ENCODE results near the gene LY6G6D. TPM values are rescaled to one million over a fixed set of nuclear protein-coding genes. Genes with fewer than 3 reads are reported as not detected.

Gene LY6G6D
- total RNA-seq, 1 donor from 2014 or later, result not detected

- H3K9me3 Mint-ChIP-seq (ENCODE audit: unreplicated experiment), result no peaks in the 10 kb centered on the region
- peaks cover 16% of the 10 kb centered on the region for H3K4me1 Mint-ChIP-seq (ENCODE audit: unreplicated experiment)
- DNase-seq (ENCODE audit: extremely low spot score, unreplicated experiment), result no peak
- no peak overlapping the region for H3K27ac Mint-ChIP-seq (ENCODE audit: unreplicated experiment)
- TF ChIP-seq, protein P1, sequence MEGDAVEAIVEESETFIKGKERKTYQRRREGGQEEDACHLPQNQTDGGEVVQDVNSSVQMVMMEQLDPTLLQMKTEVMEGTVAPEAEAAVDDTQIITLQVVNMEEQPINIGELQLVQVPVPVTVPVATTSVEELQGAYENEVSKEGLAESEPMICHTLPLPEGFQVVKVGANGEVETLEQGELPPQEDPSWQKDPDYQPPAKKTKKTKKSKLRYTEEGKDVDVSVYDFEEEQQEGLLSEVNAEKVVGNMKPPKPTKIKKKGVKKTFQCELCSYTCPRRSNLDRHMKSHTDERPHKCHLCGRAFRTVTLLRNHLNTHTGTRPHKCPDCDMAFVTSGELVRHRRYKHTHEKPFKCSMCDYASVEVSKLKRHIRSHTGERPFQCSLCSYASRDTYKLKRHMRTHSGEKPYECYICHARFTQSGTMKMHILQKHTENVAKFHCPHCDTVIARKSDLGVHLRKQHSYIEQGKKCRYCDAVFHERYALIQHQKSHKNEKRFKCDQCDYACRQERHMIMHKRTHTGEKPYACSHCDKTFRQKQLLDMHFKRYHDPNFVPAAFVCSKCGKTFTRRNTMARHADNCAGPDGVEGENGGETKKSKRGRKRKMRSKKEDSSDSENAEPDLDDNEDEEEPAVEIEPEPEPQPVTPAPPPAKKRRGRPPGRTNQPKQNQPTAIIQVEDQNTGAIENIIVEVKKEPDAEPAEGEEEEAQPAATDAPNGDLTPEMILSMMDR (IDR thresholded peaks at IDR 0.05), result no peak
- peaks cover 17% of the 10 kb centered on the region for H3K36me3 Mint-ChIP-seq (ENCODE audit: unreplicated experiment)
- no peak overlapping the region for H3K4me3 Mint-ChIP-seq (ENCODE audit: unreplicated experiment)
- no peaks in the 10 kb centered on the region for H3K27me3 Mint-ChIP-seq (ENCODE audit: unreplicated experiment)
Observed at GRCh38 chr6:31683591-31683990, 31.6 kb upstream of the LY6G6D start.

DNA sequence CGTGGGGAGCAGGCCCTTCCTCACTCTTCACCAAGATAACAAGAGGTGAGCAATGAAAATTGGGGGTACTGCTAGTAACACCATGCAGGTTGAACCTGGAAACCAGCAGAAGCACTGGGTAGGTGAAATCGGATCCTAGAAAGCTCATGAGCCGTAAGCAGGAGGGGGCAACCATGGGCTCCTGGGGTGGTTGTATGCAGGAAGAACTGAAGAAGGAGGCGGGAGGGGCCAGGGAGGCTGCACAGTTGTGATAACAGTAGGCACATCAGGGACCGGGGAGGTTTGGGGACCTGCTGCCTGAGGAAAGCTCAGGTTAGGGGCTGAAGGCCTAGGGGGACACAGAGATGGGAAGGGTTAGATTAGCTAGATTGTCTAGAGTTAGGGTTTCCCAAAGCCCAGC lies 28.7 kb upstream of the LY6G6D start:
- Mint-ChIP-seq H3K36me3 (ENCODE audit: unreplicated experiment) (peaks cover 27% of the 10 kb centered on the region), H3K9me3 (ENCODE audit: unreplicated experiment) (no peaks in the 10 kb centered on the region), H3K4me3 (ENCODE audit: unreplicated experiment) (no peak overlapping the region), H3K27me3 (ENCODE audit: unreplicated experiment) (no peaks in the 10 kb centered on the region), H3K27ac (ENCODE audit: unreplicated experiment) (no peak overlapping the region), H3K4me1 (ENCODE audit: unreplicated experiment) (peaks cover 2% of the 10 kb centered on the region)
- TF ChIP-seq, protein P1 (IDR thresholded peaks at IDR 0.05), result no peak
- DNase-seq (ENCODE audit: extremely low spot score, unreplicated experiment), result no peak

GRCh38 chr6:31687321-31687720 lies 27.8 kb upstream of the LY6G6D start:
- TF ChIP-seq, protein P1 (IDR thresholded peaks at IDR 0.05), result no peak
- no peak for DNase-seq (ENCODE audit: extremely low spot score, unreplicated experiment)
- no peaks in the 10 kb centered on the region for H3K4me1 Mint-ChIP-seq (ENCODE audit: unreplicated experiment)
- H3K27ac Mint-ChIP-seq (ENCODE audit: unreplicated experiment), result no peak overlapping the region
- H3K36me3 Mint-ChIP-seq (ENCODE audit: unreplicated experiment), result peaks cover 27% of the 10 kb centered on the region
- no peaks in the 10 kb centered on the region for H3K9me3 Mint-ChIP-seq (ENCODE audit: unreplicated experiment)
- H3K27me3 Mint-ChIP-seq (ENCODE audit: unreplicated experiment), result no peaks in the 10 kb centered on the region
- no peak overlapping the region for H3K4me3 Mint-ChIP-seq (ENCODE audit: unreplicated experiment)

DNA sequence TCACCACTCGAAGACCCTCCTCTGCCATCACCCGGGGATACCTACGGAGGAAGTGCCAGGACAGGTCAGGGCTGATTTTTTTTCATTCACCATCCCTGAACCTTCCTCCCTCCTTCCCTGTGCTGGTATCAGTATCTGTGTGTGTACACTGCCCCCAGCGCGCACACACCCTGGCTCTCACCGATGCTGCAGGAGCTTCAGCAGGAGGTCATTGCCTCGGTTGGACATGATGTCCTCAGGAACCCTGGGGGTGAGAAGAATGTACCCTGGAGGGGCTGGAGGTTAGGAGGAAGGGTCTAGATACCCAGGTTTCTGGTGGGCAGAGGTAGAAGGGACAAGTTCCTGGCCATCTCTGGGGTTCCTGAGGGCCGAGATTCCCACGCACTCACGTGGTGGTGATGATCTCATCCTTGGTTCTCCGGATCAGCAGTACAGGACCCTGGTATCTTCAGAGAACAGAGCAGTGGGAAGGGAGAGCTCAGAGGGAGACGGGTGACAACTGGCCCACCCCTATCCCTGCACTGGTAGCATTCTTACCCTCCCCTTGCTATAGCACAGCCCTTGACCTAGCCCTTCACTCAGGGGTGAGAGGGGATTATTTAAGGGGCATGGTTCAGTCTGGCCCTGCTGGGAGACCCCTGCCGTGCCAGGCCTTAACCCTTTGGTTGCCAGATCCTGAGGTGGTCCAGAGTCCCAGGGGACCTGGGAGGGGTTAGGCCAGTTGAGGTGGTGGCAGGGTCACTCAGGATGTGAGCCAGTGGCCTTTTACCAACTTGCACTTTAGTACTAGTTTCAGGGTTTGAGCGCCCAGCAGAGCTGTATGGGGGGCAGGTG lies 27.1 kb upstream of the LY6G6D start:
- H3K27ac Mint-ChIP-seq (ENCODE audit: unreplicated experiment), result no peak overlapping the region
- TF ChIP-seq, protein P1 (IDR thresholded peaks at IDR 0.05), result no peak
- H3K9me3 Mint-ChIP-seq (ENCODE audit: unreplicated experiment), result no peaks in the 10 kb centered on the region
- no peaks in the 10 kb centered on the region for H3K27me3 Mint-ChIP-seq (ENCODE audit: unreplicated experiment)
- no peak overlapping the region for H3K4me3 Mint-ChIP-seq (ENCODE audit: unreplicated experiment)
- H3K4me1 Mint-ChIP-seq (ENCODE audit: unreplicated experiment), result no peaks in the 10 kb centered on the region
- DNase-seq (ENCODE audit: extremely low spot score, unreplicated experiment), result no peak
- H3K36me3 Mint-ChIP-seq (ENCODE audit: unreplicated experiment), result peaks cover 32% of the 10 kb centered on the region

GRCh38 chr6:31689249-31690110 lies 25.7 kb upstream of the LY6G6D start:
- no peaks in the 10 kb centered on the region for H3K4me1 Mint-ChIP-seq (ENCODE audit: unreplicated experiment)
- no peak overlapping the region for H3K4me3 Mint-ChIP-seq (ENCODE audit: unreplicated experiment)
- DNase-seq (ENCODE audit: extremely low spot score, unreplicated experiment), result no peak
- H3K27ac Mint-ChIP-seq (ENCODE audit: unreplicated experiment), result no peak overlapping the region
- TF ChIP-seq, protein P1 (IDR thresholded peaks at IDR 0.05), result peak; percentile 49
- H3K36me3 Mint-ChIP-seq (ENCODE audit: unreplicated experiment), result peaks cover 35% of the 10 kb centered on the region
- no peaks in the 10 kb centered on the region for H3K9me3 Mint-ChIP-seq (ENCODE audit: unreplicated experiment)
- no peaks in the 10 kb centered on the region for H3K27me3 Mint-ChIP-seq (ENCODE audit: unreplicated experiment)
